NOMO-1 treated with DMSO at 0.1 percent for 48 hours (cell line): ENCODE measurements around the gene RUFY2.
A peak's percentile ranks its signal among the peaks of the same experiment; 100 is the strongest.

Experiments
- DNase-seq: peaks from one replicate; lab custom pipeline; 2025; ENCODE audit not compliant: unreplicated experiment; lab: John Stamatoyannopoulos, UW

The RUFY2 gene

DNA sequence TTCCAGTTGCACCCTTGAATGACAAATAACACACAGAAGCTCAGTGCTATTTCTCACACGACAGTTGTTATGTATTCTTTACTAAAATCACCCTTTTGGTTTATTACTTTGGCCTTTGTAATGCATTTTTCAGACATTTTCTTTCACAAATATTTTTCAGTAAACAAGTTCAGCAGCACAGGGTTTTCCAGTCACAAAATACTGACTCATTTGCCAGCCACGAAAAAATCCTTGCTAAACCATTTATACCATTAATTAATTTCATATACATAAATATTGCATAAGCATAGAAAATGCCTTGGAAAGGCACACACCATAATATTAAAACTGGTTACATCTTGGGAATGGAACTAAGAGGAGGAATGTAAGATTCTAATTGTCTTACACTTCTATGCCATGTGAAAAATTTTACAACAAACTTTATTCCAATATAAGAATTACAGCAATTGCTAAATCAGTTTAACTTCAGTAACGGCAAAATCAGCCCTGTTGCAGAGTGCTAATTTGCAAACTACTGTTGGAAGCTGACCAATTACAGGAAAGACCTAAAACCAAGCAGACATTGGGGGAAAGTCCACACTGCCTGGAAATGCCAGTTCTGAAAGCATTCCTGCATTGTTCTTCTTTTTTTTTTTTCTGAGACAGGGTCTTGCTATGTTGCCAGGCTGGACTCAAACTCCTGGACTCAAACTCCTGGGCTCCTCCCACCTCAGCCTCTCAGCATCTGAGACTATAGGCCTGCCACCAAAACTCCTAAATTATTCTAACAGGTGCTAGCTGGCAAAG is 42.8 kb downstream of the RUFY2 start:
- no peak for DNase-seq

DNA sequence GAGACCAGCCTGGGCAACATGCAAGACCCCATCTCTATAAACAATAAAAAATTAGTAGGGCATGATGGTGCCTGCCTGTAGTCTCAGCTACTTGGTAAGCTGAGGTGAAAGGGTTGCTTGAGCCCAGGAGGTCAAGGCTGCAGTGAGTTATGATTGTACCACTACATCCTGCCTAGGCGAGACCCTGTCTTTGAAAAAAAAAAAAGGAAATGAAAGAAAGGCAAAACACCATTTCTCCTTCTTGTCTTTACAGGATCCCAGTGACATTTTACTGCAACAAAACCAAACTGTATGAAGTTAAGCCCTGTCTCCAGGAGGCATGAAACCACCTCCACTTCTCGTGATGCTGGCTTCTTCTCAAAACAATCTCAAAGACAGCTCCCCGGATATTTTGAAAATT is 44.5 kb downstream of the RUFY2 start:
- DNase-seq = peak; percentile 20

DNA sequence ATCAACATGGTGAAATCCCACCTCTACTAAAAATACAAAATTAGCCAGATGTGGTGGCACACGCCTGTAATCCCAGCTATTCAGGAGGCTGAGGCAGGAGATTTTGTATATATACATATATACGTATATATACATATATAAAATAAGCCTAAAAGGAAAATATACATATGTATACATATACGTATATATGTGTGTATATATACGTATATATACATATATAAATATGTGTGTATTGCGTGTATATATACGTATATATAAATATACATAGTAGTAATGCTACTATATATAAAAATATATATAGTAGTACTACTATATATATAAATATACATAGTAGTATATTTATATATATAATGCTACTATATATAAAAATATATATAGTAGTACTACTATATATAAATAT is 47.9 kb downstream of the RUFY2 start:
- no peak for DNase-seq

DNA sequence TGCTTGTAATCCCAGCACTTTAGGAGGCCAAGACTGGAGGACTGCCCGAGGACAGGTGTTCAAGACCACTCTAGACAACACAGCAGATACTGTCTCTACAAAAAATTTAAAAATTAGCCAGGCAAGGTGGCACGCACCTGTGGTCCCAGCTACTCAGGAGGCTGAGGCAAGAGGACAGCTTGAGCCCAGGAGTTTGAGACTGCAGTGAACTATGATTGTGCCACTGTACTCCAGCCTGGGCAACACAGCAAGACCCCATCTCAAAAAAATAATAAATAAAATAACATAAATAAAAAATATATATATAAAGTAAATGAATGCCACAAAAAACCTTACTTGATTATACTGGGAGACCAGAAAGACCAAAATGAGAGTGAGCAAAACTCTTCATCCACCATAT is 53.5 kb downstream of the RUFY2 start:
- DNase-seq = no peak

DNA sequence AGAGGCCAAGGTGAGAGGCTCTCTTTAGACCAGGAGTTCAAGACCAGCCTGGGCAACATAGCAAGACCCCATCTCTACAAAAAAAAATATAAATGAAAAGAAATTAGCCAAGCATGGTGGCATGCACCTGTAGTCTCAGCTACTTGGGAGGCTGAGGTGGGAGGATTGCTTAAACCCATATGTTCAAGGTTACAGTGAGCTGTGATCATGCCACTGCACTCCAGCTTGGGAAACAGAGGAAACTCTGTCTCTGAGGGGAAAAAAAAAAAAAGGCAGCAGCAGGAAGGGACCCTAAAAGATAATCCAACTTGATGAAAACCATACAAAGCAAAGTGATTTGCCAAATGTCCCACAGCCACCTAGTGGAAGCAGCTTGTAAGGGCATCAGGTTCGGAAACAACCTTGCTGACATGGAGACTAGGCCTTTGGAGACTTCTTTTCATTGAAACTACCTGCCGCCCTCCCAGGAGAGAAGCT is 58.8 kb downstream of the RUFY2 start:
- DNase-seq = peak; percentile 20

DNA sequence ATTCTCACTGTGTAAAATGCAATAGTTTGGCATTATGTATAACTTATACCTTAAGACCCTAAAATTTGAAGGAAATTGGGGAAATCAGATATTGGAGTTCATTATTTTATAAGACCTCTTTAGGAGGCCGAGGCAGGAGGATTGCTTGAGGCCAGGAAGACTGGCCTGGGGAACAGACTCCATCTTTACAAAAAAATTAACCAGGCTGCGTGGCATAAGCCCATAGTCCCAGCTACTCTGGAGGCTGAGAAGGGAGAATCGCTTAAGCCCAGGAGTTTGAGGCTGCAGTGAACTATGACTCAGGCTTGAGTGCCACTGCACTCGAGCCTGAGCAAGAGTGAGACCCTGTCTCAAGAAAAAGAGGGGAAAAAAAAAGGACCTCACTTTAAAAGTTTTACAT is 60.3 kb downstream of the RUFY2 start:
- DNase-seq = no peak

DNA sequence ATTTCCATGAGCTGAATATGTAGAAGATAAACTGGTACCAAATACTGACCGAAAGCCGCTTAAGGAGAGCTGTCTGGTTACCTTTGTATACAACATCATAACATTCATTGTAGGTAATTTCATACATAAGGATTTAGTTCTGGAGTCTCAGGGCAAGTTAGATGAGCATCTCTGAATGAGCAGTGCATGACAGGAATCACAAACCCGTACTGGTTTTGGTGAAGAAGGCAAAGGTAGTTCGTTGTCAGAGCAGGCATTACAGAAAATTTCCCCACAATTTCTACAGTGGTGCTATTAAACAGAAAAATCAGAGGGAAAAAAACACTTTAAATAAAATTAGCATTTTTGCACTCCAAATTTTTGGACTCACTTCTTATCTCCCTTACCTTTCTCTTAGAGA is 61.5 kb downstream of the RUFY2 start:
- no peak for DNase-seq

DNA sequence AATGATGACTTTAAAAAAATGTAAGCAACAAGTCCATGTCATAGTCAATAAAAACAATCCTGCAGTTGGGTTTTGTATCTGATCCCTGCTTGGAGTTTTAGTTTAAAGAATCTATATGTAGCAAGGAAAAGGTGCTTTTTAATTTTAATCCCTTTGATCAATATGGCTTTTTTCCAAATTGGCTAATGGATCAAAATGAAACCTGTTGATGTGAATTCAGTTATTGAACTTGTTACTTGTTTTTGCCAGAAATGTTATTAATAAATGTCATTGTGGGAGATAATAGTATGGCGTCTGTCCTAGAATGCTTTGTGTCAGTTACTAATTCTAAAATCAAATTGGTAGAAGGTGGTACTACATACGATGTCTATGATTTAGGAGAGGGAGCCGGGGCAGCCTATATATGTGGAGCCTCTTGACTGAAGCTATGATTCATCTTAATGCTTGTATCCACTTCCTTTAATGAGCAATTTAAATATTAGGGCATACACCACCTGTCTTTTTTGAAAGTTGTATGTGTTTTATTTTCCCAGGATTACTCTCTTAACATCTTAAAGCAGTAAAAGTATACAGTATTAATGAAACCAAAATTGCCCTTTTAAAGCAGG is 64.1 kb downstream of the RUFY2 start:
- no peak for DNase-seq

DNA sequence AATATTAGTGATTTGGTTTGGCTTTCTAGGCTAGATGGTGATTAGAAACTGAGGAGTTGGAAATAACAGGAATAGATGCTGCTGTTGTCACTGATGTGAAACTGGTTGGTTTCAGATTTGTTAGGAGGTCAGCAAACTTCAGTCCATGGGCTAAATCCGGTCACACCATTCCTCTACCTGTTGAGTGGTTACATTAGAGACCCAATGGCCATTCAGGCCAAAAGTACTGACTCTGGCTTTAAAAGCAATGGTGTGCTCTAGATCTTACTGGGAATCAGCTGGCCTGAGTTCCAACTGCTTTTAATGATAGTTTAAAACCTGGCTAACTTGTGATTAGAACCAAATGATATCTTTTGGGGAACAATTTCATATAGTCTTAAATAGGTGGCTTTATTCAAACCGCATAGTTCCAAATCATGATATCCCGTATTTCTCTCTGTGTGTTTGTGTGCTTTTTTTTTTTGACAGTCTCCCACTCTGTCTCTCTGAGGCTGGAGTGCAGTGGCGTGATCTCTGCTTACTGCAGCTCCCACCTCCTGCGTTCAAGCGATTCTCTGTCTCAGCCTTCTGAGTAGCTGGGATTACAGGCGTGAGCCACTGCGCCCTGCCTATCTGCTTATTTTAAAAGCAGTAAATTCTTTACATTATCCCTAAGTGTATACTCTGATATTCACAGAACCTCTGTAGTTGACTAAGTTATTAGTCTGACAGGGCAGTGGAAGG is 66.6 kb downstream of the RUFY2 start:
- DNase-seq = no peak

DNA sequence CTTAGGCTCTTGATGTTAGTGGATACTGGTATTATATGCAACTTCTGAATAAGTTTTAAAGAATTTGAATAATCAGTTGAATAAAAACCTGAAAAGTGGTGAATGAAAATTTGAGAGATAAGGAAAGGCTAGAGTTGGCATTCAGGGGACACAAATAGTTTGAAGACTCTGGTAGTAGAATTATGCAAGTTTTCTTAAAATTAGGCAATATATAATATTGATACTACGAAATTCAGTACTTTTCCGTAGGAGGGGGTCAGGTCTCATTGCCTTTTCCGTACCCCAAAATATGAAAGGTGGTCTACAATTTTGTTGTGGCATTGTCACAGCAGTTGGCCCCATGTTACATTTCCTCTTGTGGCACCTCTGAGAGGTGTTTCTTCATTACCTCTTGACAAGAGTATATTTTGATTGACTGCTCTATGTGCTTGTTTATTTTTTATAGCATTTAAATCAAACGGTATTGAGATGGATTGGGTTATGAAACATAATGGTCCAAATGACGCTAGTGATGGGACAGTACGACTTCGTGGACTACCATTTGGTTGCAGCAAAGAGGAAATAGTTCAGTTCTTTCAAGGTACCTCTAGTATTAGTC is 70.2 kb downstream of the RUFY2 start:
- DNase-seq = no peak

DNA sequence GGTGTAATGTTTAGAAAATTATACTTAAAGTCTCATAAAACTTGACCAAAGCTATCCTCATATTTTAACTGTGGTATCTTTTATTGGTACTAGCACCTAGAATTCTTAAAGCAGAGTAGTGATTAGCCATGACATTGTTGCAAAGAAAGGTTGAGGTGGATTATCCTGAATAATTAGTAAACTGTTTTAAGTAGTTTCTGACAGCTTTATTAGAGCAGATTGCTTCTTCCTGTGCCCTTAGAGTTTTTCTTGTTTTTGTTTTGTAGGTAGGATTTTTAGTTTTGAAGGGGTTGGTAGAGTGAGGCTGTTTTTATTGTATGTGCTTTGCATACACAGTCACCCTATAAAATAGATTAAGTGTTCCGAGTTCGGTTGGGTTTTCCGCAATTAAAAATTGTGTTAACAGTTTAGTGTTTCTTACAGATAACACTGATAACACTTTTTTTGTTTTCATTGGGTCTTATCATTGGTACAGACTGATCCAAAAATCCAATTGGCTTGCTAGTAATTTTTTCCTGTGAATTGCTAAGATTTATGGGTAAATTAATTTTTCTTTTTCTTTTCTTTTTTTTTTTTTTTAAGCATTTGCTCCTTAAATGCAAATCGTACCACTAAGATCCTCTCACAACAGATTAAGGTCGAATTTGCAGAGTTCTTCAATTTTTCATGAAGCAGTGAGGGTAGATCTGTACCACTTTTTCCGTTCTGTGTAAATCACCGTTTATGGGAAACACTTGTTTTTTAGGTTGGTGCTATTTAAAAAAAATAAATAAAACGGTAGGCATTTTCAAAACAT is 72.2 kb downstream of the RUFY2 start:
- no peak for DNase-seq

DNA sequence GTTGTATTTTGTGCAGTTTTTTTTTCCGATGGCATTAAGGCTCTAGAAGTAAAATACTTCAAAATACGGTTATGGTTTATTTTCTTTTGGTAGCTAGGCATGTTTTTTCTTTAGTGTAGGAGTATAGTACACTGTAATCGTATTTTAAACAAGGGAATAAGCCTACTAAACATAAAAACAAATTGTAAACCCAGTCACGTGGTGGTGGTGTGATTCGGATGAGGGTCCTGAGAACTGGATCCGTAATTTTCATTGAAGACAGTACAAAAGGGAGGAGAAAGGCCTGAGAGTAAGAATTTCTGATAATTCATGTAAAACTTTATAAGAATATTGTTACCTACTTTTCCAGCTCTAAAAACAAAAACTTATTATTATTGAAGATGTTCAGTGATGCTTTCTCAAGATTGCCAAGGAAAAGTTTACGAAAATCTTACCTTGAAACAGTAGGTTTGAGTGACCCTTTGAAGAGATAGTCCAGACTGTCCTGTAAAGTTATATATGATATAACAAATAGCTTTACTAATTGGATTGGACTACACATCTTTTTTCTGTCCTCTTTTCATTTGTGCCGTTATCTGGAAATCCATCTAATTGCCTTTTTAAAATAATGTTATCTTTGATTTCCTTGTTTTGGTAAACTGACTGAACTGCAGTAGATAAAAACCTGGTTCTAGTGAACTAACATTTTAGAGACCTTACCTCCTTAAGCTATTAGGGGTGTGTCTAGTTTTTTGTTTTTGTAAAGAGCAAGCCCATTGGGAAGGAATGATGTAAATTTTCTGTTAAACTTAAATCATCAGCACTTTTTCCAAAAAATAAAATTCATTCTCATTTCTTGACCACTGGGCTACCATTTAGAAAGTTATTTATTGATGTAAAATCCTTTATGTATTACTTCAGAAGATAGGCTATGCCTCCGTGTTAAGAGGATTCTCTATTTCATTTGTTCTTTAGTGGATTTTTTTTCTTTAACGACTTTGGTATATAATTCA is 73.3 kb downstream of the RUFY2 start:
- no peak for DNase-seq

DNA sequence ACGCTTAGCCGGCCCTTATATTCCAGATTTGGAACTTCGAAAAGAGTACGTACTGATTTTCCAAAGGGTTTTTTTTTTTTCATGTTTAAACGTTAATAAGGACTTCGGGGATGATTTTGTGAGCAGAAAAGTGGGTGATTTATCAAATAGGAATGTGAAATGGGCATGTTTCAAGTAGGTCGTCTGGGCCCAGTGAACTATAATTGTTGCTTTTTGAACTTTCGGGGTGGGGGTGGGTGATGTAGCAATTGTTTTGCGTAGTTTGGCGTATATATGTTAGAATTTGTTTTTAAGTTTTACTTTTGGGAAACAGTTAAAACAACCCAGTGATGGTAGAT is 74.0 kb downstream of the RUFY2 start:
- DNase-seq = no peak

DNA sequence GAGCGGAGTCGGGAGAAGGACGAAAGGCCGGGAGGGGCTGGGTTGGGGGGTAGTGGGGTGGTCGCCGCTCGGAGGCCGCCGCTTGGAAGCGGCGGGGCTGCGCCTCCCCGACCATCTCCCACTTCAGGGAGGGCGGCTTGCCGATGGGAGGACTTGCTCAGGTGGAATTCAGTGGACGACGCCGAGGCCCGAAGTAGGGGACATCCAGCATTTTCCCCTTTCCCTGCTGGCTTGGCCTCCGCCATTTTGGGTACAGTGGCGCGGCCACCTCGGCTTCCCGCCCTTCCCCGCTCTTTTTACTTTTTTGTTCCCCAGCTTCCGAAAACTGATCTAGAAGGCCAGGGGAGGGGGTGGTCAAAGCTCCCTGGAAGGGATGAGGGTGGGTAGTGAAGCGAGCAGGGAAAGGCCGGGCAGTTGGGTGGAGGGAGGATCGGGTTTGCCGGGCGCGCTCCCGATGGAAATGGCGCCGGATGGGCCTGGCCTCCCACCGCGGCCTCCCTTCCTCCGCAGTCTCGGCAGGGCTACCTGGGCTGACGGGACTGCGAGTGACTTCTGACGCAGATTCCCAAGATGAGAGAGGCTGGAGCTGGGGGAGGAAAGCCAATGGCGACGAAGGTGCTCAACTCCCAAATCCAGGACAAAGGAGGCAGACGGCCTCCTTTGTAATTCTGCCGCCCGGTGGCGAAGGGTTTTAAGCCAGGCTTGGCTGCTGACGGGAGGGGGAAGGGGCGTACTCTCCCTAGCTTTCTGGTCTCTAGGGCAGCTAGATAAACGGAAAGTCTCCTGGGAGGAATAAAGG is 74.6 kb downstream of the RUFY2 start, which contains the start of gene PBLD:
Gene PBLD, minus strand, starts transcription at position 670 of the 799 bp plus-strand sequence. CDS start 26,084 bp downstream, outside the sequence.
- peak; percentile 60 for DNase-seq

DNA sequence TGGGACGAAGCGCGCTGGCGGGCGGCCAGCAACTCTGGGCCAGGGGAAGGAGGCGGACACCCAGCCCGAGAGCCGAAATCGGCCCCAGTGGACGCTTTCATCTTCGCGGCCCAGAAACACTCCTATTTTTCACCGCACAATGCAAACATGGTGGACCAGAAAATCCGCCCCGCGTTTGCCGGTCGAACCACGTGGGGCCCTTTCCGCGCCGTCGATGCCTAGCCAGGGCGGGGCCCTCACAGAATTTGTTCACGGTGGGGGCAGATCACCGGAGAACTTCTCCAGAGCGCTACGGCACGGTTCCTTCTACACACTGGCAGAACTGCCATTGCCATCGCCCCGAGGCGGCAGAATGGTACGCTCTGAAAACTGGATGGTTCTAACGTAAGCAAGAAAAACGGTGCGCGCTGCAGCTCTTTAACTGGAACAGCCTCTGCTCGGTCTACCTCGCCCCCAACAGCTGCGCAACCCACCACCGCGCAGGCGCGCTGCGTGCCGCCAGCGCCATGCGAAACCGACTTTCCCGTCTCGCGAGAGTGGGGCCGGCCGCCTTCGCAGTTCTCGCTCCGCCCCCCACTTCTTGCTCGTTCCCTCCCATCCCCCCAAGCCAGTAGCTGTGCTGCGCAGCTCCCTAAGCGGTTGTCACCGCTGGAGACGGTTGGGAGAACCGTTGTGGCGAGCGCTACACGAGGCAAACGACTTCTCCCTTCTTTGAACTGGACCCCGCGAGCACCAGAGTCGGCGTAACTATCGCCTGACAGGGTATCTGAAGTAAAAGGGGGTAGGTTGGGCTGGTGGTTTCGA is 75.4 kb downstream of the RUFY2 start, which contains the start of gene HNRNPH3:
Gene HNRNPH3, plus strand, starts transcription at position 610 of the 804 bp plus-strand sequence. CDS start 5,158 bp downstream, outside the sequence.
- DNase-seq = peak; percentile 96

DNA sequence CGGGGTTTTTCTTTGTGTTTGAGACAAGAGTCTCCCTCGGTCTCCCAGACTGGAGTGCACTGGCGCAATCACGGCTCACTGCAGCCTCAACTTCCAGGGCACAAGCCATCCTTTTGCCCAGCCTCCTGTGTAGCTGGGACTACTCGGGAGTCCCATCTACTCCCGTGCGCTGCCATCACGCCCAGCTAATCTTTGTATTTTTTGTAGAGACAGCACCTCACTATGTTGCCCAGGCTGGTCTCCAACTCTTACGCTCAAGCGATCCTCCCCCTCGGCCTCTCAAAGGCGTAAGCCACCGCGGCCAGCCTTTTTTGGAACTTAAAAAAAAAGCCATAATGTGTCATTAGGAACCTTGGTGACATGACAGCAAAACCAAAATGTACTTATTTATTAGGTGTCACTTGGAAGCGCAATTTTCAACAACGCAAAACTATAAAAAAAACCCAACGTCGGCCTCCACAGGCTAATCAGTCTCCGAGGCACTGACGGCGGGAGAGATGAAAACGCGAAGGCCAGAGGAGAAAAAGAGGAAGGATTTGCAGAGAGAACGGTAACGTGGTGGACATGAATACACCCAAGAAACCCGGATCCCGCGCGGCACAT is 76.1 kb downstream of the RUFY2 start:
- DNase-seq = peak; percentile 85

DNA sequence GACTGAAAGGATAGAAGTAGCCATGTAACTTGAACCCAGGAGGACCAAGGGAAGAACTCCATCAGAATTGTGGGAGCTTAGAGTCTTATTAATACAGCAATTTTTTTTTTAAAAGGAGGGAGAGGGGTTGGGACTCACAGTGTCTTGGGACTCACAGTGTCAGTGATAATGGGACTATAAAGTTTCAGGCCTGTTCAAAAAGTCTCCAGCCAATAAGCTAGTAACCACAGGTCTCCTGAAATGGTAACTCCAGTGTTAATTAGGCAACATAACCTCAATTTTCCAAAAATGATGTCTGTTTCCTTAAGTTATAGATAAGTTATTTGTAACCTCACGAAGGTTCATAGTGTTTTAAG is 77.6 kb downstream of the RUFY2 start:
- no peak for DNase-seq
